HG03442 (cell line): Measurements from ENCODE around the gene NOXA1.
"Not testable (repeated sequence)": the region's sequence is repeated elsewhere in the genome, so short reads cannot be mapped to it uniquely, and the experiment has no call there.

Source experiments
- ATAC-seq: cut with Tn5 transposase; IDR thresholded peaks from one replicate; pipeline ENCODE4 v1.9.1; 2021; ENCODE audit warnings: mild to moderate bottlenecking, moderate library complexity; ENCODE audit not compliant: unreplicated experiment

The NOXA1 gene

GRCh38 chr9:137404961-137405567, 18.1 kb upstream of the NOXA1 start:
- no peak for ATAC-seq

- no peak for ATAC-seq
Observed at GRCh38 chr9:137405677-137406081, 17.5 kb upstream of the NOXA1 start.

GRCh38 chr9:137406085-137406760, 17.0 kb upstream of the NOXA1 start:
- ATAC-seq, result no peak

GRCh38 chr9:137406876-137407589, 16.2 kb upstream of the NOXA1 start:
- ATAC-seq, result no peak

- ATAC-seq, result no peak
Observed at GRCh38 chr9:137407590-137408300, 15.4 kb upstream of the NOXA1 start.

- no peak for ATAC-seq
Observed at GRCh38 chr9:137408651-137409405, 14.4 kb upstream of the NOXA1 start.

- ATAC-seq, result no peak
Observed at GRCh38 chr9:137409515-137409914, 13.7 kb upstream of the NOXA1 start.

GRCh38 chr9:137410236-137410890, 12.8 kb upstream of the NOXA1 start:
- not testable (repeated sequence) for ATAC-seq

GRCh38 chr9:137410891-137411249, 12.3 kb upstream of the NOXA1 start:
- no peak for ATAC-seq

- ATAC-seq, result no peak
Observed at GRCh38 chr9:137411260-137411644, 11.9 kb upstream of the NOXA1 start.

GRCh38 chr9:137411645-137412380, 11.4 kb upstream of the NOXA1 start:
- ATAC-seq, result no peak

- no peak for ATAC-seq
Observed at GRCh38 chr9:137412431-137412830, 10.8 kb upstream of the NOXA1 start.

GRCh38 chr9:137415451-137415850, 7.7 kb upstream of the NOXA1 start:
- no peak for ATAC-seq

- no peak for ATAC-seq
Observed at GRCh38 chr9:137416006-137416562, 7.1 kb upstream of the NOXA1 start.

- no peak for ATAC-seq
Observed at GRCh38 chr9:137416563-137417151, 6.5 kb upstream of the NOXA1 start.

- ATAC-seq, result no peak
Observed at GRCh38 chr9:137417161-137418021, 5.8 kb upstream of the NOXA1 start.

GRCh38 chr9:137421838-137422603, 1.2 kb upstream of the NOXA1 start:
- no peak for ATAC-seq
